NCI-H2029 (cell line): Measurements from ENCODE around the gene COL6A1.
"Not testable (repeated sequence)": the region's sequence is repeated elsewhere in the genome, so short reads cannot be mapped to it uniquely, and the experiment has no call there.

ENCODE experiments used
- DNase-seq: peaks from one replicate; lab custom pipeline; 2025; lab: John Stamatoyannopoulos, UW

COL6A1 gene

DNA sequence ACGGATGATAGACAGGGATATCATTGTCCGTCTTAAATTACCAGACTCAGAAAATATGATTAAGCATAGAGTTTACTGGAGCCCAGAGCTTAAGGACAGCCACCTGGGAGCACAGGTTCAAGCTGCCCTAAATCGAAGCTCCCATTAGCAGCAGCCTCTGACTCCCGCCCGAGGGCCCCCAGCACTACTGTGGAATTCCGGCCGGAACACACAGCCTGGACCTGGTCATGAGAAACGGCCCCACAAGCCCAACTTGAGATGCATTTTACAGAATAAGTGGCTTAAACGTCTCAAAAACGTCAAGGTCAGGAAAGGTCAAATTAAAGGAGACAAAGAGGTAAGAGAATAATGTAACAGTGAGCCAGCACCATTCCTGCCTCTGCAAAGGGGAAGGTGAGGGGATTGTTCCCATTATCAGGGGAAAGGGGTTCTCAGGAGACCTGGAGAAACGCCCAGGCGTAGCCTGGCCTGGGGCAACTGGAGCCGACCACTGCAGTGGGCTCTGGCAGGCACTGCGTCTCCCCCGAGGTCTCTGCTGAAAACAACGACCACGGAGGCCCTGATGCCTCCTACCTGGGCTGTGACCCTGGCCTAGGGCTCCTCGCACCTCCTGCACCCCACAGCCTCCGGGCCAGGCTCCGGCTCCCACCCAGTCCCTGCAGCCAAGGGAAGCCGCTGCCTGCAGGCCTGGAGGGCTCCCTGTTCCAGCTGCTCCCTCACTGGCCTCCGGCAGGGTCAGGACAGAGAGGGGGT is 11.5 kb upstream of the COL6A1 start:
- DNase-seq = no peak

DNA sequence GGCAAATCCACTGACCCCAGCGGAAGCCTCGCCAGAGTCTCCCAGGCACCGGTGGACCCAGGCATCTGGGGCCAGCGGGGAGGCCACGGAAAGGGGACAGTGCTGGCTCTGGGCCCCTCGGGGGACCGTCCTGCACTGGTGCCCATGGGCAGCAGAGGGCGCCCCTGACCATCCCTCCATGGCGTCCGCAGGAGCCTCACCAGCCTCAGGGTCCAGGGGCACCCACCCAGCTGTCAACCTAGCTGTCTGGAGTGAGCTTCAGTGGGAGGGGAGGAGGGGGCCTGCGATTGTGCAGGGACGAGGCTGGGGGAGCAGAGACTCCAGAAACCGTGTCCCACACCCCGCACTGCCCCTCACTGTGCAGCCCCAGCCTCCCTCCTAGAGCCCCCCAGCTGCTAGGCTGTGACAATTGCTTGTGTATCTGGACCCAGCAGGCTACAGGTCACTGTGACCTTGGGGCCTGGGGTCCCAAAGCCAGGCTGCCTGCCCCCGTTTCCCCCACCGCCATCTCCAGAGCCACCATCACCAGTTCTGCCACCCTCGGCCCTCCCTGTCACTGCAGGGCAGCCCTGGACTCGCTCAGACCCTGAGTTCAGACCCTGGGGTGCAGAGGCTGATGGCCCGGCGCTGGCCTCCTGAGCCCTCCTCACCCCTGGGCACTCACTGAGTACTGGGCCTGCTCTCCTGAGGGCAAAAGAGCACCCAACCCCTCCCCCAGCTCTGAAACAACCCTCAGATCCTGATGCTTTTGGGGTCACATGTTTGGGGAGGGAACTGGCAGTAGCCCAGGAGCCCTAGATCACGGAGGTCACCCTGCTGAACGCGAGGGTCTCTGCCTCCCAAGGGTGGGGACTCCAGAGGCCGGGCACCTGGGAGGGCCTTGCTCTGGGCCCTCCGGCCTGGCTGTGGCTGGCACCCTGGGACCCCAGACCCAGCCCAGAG is 10.6 kb upstream of the COL6A1 start:
- no peak for DNase-seq

DNA sequence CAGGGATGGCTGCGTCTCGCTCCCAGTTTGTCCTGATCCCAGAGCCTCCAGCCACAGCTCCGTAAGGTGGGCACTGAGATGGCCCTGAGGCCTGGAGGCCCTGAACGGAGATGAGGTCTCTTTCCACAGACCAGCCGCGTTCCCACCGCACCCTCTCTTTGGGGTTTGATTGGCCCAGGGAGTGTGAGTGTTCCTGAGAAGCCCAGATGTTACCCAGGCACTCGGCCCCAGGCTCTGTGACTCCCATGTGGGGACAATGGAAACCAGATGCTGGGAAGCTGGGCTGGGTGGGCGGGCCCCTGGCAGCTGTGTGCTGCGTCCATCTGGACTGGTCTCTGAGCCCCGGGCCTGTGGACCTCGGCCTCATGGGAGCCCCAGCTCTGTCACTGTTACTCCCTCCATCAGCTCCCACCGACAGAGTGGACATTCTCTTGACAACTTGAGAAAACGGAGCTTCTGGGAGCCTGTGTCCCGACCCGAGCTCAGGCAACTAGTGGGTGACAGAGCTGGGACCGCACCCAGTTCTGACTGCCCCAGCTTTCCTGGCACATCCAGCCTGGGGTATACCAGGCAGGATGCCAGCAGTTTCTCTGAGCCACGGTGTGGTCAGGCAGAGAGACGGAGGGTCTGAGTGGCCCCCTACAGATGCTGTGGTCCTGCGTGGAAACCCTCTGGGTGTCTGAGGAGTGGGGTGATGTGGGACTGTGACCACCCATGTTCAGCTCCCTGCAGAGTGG is 9.8 kb upstream of the COL6A1 start:
- no peak for DNase-seq

DNA sequence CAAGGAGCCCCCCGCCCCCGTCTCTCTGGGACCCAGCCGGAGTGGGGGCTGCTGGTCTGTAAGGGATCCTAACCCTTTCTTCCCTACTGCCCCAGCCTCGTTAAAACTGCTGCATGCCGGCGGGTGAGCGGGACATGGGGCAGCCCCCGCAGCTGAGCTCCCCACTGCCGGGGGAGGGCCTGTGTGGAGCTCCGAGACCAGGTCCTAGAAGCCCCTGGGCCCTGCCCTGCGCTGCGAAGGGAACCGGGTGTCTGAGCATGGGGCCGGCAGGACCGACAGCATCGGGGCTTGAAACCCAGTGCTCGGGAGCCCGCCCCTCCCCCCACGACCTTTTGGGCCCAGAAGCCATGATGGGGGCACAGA is 9.2 kb upstream of the COL6A1 start:
- DNase-seq = no peak

DNA sequence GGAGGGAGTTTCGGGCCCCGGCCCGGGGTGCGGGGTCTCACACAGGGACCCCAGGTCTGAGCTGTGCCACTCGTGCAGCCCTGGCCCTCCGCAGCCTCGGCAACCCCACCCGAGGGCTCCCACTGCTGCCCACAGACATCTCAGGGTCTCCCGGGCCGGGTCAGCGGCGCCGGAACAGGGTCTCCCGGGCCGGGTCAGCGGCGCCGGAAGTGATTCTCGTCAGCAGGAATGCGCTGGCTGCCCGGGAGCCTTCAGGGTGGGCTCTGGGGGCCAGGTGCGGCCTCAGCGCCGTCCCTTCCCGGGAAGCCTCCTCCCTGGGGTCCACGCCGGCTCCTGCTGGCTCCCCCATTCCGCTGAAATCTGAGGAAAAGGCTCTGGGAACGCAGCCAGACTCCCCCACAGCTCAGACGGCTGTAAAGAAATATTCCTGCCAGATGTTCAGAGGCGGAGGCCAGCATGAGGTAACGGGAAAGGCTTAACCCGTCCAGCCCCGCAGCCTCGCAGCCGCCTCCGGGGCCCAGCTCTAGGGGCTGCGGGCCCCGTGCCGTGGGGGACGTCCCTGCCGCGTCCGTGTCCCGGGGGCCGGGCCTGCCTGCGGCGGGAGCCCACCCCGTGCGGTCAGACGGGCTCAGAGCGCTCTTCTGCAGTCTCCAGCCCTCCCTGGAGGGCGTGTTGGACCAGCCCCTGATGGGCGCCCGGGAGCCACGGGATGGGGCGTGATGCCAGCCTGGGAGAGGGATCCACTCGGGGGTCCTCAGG is 8.7 kb upstream of the COL6A1 start:
- DNase-seq = no peak

DNA sequence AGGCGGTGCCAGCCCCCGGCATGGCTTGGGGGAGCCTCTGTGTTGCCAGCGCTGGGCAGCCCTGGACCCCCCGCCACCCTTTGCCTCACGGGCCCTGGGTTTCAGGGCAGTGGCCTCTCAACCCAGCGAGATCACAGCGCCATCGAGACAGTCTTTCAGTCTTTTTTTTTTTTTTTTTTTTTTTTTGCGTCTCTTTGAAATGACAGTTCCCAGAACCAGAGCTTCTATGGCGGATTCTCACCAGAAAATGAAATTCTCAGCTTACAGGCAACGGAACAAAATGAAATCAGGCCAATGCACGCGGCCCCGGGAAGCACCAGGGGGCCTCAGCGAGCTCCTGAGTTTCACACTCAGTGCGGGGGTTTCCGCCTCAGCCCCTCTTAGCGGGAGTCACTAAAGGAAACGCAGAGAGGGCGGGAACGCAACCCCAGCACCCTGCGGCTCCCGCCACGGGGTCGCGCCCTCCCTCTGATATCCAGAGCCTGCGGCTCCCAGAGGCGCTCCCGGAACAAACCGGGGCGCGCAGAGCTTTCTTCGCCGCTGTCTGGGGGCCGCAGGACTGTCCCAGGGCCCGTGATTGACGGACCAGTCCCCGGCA is 8.0 kb upstream of the COL6A1 start:
- DNase-seq = peak; percentile 9

DNA sequence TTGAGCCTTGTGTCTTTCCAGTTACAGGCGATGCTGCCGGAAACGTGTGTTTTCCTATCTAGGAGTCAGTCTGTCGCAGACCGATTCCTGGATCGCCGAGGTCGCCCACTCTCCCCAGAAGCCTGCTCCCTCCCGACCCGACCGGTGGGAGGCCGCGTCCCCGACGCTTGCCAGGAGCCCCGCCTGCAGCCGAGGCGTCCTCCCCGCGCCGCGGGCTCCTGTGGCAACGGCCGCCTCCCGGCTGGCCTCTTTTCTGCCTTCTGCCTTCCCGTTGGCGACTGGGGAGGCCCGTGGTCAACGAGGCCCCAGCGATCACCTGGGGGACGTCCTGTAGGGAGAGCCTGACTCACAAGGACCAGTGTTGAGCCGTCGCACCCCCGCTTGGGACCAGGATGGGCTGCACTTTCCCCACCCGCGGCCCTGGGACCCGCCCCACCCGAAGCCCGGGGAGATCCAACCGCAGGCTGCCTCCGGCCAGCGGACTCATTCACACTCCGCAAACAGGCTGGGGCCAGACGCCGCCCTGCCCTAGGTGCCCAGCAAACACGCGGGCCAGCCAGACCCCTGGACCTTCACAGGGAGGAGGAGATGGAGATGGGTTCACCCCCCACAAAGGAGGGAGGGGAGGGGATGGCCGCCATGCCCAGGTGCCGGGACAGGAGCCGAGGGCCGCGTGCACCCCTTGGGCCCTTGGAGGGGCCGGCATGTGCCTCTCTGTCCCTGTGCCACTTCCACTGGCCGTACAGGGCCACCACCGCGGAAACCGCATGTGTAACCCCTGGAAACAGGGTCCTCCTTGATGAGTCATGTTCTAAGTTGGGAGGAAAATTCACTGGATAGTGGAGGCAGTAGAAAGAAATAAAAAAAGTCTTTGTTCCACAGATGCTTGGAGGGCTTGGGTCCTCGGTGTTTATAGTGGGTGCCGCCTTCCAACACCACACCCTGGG is 7.2 kb upstream of the COL6A1 start:
- no peak for DNase-seq

DNA sequence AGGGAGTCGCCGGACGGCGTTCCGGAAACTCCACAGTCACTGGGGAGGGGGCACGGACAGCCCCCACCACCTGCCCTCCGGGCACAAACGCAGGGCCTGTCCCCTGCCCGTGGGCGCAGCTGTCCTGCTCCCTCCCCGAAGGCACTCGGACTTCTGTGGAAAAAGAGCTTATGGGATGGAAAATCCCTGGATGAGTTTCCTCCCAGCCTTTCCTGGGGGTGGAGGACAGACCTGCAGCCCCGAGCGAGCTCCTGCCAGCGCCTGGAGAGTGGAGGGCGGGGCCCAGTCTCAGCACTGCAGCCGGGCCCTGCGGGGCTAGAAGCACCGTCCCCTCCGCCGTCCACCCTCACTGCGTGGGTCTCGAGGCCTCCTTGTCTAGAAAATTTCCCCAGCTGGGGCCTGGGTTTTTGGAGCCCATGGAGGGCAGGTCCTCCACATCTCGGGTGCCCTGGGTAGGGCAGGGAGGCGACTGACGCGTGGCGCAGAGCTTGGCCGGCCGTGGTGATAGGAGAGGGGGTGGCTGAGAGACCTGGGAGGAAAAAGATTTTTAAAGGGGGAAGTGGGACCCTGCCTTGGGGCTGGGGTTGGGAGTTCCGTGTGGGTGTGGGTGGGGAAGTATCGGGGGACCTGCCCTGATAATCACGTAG is 6.4 kb upstream of the COL6A1 start:
- no peak for DNase-seq

DNA sequence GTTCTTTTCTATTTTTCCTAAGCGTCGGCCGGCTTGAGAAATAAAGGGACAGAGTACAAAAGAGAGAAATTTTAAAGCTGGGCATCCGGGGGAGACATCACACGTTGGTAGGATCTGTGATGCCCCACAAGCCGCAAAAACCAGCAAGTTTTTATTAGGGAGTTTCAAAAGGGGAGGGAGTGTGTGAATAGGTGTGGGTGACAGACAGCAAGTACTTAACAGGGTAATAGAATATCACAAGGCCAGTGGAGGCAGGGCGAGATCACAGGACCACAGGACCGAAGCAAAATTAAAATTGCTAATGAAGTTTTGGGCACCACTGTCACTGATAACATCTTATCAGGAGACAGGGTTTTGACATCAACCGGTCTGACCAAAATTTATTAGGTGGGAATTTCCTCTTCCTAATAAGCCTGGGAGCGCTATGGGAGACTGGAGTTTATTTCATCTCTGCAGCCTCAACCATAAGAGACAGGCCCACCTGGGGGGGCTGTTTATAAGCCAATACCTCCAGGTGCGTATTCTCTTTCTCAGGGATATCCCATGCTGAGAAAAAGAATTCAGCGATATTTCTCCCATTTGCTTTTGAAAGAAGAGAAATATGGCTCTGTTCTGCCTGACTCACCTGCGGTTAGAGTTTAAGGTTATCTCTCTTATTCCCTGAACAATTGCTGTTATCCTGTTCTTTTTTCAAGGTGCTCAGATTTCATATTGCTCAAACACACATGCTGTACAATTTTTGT is 5.7 kb upstream of the COL6A1 start:
- DNase-seq = not testable (repeated sequence)

DNA sequence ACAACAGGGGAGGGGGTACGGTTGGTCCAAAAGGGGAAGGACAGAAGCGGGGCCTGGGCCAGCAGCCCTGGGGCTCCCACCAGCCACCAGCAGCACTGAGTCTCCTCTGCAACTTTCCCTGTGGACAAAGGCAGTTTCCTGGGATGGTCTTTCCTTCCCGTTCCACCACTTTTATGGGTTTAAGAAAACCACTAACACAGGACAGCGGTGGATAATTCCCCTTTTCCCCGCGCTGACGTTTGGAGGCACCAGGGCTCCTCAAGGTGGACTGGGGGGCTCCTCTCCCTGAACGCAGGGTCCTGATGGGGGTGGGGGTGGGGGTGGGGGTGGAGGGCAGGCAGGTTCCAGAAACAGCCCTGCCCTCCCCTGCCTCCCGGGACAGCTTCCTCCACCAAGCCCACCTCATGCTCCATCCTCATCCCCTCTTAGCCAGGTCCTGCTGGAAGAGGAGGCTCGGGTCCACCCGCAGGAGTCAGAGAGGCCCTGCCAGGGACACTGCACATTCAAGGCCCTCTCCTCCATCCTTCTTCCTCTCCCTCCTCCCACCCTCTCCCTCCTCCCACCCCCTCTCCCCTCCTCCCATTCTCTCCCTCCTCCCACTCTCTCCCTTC is 4.8 kb upstream of the COL6A1 start:
- no peak for DNase-seq

DNA sequence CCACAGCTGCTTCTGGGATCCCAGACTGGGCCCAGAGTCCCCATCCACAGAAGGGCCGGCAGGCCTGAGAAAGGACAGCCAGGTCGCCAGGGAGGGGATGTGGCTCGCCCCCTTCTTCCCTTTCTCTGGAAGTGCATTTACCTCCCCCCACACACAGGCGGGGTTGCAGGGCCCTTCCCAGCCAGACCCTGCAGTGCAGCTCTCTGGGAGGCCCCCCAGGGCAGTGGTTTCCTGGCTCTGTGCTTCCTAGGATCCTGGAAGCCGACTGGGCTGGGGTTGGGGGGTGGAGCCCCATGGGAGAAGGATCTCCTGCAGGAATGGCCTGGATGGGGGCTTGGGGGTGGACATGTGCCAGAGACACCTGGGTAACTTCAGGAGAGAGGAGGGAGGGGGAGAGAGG is 4.2 kb upstream of the COL6A1 start:
- no peak for DNase-seq

DNA sequence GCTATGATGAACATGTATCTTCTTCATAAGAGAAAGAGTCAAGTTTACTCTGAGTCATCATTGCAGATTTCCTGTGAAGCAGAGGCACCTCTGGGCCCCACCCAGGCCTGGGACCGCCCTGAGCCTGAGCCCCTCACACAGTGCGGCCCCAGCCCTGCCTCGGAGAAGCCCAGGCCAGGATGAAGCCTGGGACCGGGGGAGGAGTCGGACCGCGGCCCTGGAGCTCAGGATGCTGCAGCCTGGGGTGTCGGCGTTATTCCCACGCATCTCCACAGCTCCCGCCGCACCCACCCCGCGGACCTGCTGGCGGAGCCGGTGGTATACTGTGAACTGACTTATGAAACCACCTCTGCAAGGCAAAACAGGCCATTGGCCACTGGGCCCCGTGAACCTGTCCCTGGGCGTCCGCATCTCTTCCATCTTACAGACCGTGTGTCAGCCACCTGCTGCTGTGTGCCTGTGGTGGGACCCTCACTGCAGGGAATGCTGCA is 2.4 kb upstream of the COL6A1 start:
- DNase-seq = no peak

DNA sequence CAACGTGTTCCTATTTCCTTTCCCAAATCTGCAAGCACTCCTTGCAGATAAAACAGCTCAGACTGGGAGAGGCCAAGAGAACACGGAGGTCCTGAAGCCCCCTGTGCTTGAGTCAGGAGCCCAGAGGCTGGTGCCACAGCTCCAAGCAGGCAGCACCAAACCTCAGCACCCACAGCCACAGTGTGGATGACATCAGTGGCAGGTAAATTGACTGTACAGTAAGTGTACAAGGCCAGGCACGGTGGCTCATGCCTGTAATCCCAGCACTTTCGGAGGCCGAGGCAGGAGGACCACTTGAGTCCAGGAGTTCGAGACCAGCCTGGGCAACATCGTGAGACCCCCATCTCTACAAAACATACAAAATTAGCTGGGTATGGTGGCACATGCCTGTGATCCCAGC is 1.9 kb upstream of the COL6A1 start:
- DNase-seq = no peak

DNA sequence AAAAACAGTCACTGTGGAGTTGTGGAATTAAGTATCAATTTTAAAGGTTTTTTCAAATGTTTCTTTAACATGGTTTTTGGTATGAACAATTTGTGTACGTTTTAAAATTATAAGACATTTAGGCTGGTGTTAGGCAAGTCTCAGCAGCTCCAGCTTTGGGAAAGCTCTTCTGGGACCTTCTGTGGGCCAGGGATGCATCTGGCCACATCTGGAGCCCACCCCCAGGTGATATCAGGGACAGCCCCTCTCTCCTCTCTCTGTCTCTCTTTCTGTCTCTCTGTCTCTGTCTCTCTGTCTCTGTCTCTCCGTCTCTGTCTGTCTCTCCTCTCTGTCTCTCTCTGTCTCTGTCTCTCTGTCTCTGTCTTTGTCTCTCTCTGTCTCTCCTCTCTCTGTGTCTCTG is 1.3 kb upstream of the COL6A1 start:
- no peak for DNase-seq

DNA sequence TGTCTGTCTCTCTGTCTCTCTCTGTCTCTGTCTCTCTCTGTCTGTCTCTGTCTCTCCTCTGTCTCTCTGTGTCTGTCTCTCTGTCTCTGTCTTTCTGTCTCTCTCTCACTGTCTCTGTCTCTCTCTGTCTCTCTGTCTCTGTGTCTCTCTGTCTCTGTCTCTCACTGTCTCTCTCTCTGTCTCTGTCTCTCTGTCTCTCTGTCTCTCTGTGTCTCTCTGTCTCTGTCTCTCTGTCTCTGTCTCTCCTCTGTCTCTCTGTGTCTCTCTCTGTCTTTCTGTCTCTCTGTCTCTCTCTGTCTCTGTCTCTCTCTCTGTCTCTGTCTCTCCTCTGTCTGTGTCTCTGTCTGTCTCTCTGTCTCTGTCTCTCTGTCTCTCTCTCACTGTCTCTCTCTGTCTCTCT is 873 bp upstream of the COL6A1 start:
- no peak for DNase-seq

DNA sequence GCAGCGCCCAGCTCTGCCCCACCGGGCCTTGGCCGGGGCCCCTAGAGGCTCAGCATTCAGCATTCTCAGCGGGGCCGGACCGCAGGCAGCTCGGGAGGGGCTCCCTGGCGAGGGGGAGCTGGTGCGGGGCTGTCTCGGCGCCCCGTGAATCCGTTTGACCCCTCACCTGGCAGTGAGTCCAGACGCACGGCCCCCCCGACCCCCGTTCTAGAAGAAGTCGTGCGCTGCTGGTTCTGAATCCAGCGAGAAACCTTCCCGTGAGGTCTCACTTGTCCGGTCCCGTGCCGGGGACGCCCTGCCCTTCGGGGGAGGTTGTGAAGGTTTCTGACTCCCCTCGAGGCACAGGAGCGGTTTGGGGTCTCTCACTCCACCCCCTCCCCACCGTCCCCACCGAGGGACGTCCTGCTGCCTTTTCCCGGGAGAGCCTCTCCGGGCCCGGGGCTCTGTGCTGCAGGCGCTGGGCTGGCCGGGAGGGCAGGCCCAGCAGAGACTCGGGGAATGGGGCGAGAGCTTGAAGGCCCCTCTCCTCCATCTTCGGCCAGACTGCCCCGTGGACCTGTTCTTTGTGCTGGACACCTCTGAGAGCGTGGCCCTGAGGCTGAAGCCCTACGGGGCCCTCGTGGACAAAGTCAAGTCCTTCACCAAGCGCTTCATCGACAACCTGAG is 655 bp downstream of the COL6A1 start:
- DNase-seq = no peak

DNA sequence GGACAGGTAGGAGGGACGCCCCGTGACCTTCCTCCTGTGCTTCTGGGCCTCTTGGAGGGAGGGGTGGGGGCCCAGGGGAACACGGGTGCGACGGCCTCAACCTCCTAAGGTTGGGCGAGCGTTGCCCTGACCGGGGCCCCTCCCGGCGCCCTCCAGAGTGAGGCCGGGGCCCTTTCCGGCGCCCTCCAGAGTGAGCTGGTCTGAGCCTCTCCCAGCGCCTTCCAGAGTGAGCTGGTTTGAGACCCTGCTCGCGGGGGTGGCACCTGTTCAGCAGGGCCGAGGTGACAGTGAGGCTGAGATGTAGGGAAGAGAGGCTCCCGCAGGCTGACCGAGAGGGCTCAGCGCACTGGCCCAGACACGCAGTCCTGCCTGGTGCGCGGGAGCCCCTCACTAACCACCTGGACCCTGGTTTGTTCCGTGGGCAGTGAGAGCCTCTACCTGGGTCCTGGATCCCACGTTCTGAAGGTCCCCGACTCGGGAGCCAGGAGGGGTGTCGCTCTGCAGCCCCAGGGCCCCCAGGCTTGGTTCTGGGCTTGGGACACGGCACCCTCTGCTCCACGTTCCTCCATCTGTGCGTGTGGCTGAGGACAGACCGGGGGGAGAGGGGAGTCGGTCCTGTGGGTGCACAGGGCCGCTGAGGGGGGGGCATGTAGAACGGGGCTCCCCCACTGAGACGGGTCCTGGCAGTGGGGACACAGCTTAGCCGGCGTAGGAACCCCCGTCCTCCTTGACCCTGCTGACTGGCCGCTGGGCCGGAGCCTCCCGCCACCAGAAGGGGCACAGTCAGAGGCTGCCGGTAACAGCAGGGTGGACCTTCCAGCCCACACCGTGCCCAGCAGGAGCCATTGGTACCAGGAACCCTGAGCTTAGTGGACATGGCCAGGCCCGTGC is 1.4 kb downstream of the COL6A1 start:
- no peak for DNase-seq
